HEK293 (cell line): ENCODE data around the gene USP17L10.
"Not testable (repeated sequence)": the region's sequence is repeated elsewhere in the genome, so short reads cannot be mapped to it uniquely, and the experiment has no call there.

ENCODE experiments used
- ZBTB8A ChIP-seq: fragments of 450-650 bp; formaldehyde crosslinking; IDR thresholded peaks from 2 replicates; pipeline ENCODE4 v1.5.1; 2016; ENCODE audit warnings: missing biosample characterization, missing genetic modification characterization
- ZNF274 ChIP-seq, 2 experiments: fragments of 200-500 bp in 1 of 2; fragments of 450-650 bp in 1 of 2; sonication (Bioruptor generic) in 1 of 2; formaldehyde crosslinking in 1 of 2; IDR thresholded peaks; 2 replicates each; pipeline versions ENCODE4 v1.5.1 to v1.6.1; 2014 to 2016; ENCODE audit warnings: borderline replicate concordance in 1 of 2, inconsistent platforms in 1 of 2, low read length in 1 of 2, missing biosample characterization in 1 of 2, missing genetic modification characterization in 1 of 2
- ZNF335 ChIP-seq: fragments of 450-650 bp; formaldehyde crosslinking; conservative IDR thresholded peaks from 2 replicates; pipeline ENCODE4 v1.5.1; 2016; ENCODE audit warnings: missing biosample characterization, missing genetic modification characterization
- ZNF548 ChIP-seq: fragments of 450-650 bp; formaldehyde crosslinking; IDR thresholded peaks from 2 replicates; pipeline ENCODE4 v1.5.1; 2016; ENCODE audit warnings: missing biosample characterization, missing genetic modification characterization
- TF ChIP-seq, protein P1 (sequence below): fragments of 450-650 bp; formaldehyde crosslinking; IDR thresholded peaks from 2 replicates; pipeline ENCODE4 v1.5.1; 2016; ENCODE audit warnings: missing biosample characterization, missing genetic modification characterization, low read depth

DNA sequence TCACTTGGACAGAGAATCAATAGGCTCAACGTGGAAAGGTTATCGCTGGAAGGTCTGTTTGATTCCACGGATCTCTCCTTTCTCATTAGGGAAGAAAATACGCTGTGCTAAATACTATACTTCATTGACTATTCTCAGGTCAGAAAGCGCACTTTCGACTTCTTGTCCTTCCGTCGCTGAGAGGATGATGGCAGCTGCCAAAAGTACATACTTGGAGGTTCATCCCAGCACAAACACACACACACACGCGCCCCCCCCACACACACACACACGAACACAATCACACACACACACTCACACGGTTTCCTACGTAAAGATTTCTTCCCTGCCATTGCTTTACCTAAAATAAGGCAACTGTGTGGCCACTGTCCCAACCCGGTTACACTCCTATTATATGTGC, 4.2 kb downstream of the USP17L10 start:
- not testable (repeated sequence) for TF ChIP-seq ZBTB8A (tag by site-specific recombination); ZNF274 (IDR thresholded peaks at IDR 0.05; ENCODE audit: low read length); ZNF274 (tag by site-specific recombination; IDR thresholded peaks at IDR 0.05; ENCODE audit: borderline replicate concordance); ZNF335 (tag by site-specific recombination); ZNF548 (tag by site-specific recombination)
- TF ChIP-seq, protein P1, sequence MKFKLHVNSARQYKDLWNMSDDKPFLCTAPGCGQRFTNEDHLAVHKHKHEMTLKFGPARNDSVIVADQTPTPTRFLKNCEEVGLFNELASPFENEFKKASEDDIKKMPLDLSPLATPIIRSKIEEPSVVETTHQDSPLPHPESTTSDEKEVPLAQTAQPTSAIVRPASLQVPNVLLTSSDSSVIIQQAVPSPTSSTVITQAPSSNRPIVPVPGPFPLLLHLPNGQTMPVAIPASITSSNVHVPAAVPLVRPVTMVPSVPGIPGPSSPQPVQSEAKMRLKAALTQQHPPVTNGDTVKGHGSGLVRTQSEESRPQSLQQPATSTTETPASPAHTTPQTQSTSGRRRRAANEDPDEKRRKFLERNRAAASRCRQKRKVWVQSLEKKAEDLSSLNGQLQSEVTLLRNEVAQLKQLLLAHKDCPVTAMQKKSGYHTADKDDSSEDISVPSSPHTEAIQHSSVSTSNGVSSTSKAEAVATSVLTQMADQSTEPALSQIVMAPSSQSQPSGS (tag by site-specific recombination) = not testable (repeated sequence)
